Esophagus squamous epithelium (tissue), 4 donors: ENCODE data around the gene SHISAL2A.

ENCODE experiments used
- CTCF ChIP-seq, 6 experiments: fragments of 450-650 bp in 4 of 6; fragments of 200-600 bp in 2 of 6; sonication (generic) in 2 of 6; IDR thresholded peaks; one replicate each; pipeline ENCODE4 v1.5.1; 2016 to 2019; ENCODE audit warnings: antibody characterized with exemption in 6 of 6, mild to moderate bottlenecking in 4 of 6, moderate library complexity in 4 of 6
- POLR2A ChIP-seq, 4 donors: fragments of 450-650 bp; IDR thresholded peaks; one replicate each; pipeline ENCODE4 v1.6.1; 2017; ENCODE audit warnings: antibody characterized with exemption in 4 of 4, mild to moderate bottlenecking in 4 of 4, moderate library complexity in 3 of 4

GRCh38 chr1:52679498-52679897 lies 46.5 kb downstream of the SHISAL2A start:
- TF ChIP-seq CTCF (IDR thresholded peaks at IDR 0.05): no peak
- no peak for TF ChIP-seq POLR2A (IDR thresholded peaks at IDR 0.05)
